ENCODE data around the gene ARID1A.
"Not testable (repeated sequence)": the region's sequence is repeated elsewhere in the genome, so short reads cannot be mapped to it uniquely, and the experiment has no call there.

The ARID1A gene

DNA sequence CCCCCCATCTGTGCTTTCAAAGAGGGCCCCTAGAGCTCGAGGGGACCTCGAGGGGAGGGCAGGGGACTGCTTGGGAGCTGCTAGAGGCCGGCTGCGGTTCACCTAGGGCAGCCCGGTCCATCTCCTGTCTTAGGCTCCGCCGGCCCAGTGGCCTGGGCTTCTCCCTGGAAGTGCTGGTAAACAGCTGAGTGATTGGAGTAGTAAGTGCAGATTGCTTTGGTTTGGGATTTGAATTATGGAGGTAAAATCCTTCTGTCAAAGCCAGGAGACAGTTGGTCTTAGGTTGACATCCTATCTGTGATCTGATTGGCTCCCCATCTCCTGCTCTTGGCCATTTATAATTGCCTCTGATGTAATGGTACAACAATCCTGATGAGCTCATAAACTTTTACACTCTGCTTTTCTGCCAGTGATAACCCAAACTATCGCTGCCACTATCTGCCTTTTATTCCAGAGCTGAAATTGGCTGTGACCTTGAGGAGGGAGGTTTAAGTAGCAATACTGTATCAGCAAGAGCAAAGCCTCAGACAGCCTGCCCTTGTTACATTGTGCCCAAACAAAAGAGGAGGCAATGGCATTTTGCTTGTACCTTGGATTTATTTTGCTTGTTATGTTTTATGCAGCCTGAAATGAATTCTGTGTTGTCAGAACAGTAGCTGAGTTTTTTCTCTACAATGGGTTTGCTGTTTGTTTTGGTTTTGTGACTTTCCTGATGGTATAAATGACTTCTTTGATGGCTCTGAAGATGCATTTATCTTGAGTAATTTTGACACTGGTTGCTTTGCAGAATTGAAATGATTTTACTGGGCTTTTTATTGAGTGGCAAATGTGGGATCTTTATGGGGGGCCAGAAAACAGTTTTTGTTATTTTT, 2.4 kb downstream of the ARID1A start:
- DNase-seq = peak; percentile 51

DNA sequence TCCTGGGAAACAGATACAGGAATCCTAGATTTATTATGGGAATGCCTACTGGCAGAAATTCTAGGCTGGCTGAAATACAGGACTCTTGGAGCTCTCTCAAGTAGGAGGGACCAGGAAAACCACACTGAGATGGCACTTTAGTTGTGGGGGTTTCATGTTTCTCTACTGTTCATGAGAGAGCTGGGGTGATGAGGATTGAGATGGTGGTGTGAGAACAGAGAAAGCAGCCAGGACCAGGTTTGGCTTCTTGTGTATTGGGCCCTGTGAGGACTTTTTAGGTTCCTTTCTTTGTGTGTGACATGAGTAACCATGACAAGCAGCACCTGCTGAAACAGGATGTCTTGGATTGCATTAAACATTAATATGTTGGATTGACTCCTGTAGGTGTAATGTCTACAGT, 4.9 kb downstream of the ARID1A start:
- peak; percentile 40 for DNase-seq

DNA sequence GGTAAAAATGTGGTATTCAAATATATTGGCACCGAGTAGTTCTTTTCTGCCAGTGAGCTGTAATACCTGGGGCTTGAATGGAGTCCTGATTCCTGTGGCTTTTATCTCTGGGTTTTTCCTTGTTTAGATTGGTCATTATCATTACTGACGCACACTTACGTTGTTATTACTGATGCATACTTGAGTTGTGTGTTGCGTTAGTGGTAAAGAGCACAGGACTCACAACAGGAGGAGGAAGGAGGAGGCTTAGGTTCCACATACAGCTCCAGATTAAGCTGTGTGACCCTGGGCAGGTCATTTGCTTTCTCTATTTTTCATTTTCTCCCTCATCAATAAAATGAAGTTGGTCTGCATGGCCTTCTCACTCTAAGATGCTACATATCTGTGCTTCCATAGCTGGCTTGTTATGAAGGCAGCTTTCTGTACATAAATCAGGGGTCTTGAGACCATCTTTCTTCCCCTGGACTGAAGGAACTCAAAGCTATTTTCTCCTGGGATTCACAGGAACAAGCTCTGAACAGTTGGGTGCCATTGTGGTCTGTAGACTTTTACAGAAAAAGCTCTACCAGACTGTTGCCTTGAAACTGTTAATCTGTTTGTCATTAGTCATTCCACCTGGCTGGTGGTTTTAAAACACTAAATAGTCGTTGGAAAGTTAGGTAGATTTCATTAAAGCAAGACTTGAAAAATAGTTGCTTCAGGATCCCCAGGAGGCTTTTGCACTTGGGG, 5.6 kb downstream of the ARID1A start:
- no peak for DNase-seq

DNA sequence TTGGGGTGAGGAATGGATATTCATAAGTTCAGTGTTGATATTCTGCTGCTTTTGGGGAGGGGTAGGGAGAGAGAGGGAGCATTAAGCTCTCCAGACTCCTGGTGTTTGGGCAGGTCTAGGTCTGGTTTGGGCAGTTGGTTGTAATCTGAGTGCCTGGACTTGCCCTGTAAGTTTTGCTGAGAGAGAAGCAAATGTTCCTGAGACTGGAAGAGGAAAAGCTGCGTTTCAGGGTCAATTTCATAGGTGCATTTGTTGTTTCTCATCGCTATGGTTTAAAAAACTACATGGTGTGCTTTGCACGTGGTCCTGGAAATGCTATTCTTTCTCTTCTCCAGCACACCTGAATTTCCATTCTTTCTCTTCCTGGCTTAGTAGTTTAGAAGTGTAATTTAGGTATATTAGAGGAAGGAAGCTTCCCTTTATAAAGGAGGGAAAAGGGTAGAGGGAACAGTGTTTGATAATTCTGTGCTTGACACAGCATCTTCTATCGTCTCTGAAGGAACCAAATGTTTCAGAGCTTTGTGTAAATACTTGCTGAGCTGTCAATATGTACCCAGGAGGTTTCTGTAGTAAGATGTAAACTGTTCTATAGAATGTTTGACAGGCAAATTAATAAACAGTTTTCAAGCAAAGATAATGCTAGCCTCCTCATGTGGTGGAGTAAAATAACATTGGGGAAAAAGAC, 6.3 kb downstream of the ARID1A start:
- DNase-seq = no peak

DNA sequence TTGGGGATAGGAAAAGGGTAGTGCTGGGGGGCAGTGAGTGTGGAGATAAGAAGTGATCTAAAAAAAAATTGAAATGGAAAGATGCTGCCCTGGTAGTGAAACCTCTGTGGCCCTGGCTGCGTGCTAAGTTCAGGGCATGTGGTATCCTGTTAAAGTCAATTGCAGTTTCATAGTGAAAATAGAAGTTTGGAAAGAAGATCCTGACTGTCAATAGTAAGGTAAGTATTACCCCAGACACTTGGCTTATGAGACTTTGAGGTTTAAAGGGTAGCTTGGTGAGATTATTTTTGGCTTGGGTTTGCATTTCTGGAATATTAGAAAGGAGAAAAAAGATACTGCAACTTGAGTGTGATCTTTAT, 6.8 kb downstream of the ARID1A start:
- no peak for DNase-seq

DNA sequence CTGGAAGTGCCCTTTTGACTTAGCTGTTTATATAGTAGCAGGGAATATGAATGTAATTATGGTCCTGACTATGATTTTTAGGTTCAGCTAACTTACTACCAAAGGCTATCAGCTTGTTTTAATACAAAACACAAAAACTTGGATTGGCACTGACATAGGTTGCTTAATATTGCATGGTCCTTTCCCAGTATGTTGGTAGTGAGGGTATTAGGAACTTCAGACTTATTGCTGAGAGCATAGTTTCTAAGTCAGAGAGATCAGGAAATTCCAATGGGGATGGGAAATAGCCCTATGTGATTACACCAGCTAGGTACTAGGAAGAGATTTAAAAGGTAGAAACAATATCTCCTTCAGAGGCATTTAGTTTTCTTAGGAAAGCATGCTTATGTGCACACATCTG, 7.7 kb downstream of the ARID1A start:
- DNase-seq = no peak

DNA sequence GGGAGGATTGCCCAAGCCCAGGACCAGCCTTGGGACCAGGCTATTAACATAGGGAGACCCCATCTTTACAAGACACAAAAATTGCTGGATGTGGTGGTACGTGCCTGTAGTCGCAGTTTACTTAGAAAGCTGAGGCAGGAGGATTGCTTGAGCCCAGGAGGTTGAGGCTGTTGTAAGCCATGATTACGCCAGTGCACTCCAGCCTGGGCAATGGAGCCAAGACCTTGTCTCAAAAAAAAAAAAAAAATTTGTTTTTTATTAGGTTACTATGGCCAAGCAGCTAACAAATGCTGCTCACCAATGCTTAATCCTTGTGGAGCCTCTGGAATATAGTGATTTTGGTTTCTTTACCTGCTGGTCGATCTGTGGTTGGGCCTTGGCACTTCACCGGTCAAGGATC, 8.8 kb downstream of the ARID1A start:
- DNase-seq = no peak

DNA sequence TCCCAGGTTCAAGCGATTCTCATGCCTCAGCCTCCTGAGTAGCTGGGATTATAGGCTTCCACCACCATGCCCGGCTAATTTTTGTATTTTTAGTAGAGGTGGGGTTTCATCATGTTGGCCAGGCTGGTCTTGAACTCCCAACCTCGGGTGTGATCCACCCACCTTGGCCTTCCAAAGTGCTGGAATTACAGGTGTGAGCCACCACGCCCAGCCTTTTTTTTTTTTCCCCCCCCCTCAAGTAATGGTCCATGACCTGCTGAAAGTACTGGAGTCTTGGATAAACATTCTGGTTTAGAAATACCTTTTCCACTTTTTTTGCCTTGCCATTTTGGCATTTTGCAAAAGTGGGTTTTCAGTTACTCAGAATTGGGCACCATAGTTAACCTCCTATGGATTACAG, 9.4 kb downstream of the ARID1A start:
- DNase-seq = not testable (repeated sequence)

DNA sequence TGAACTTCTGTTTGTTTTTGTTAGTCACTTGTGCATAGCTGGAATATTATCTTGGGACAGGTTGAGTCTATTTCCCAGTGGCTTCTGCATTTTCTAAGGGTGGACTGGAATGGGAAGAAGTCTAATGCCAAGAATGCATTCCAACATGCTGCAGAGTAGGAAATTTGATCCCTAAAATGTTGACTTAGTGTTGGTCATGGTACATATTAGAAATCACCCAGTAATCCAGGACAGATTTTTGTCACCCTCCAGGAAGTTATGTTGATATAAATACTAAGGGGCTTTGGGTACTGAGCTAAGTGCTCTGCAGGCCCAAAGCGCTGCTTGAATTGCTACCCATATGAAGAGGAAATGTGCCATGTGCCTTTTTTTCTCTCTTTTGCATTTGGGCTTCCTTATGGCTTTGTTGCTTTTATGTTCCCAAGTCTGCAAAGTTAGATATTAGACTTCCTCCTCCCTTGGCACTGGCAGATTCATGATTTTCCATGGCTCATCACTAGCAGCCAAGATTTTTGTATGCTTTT, 10.0 kb downstream of the ARID1A start:
- no peak for DNase-seq

DNA sequence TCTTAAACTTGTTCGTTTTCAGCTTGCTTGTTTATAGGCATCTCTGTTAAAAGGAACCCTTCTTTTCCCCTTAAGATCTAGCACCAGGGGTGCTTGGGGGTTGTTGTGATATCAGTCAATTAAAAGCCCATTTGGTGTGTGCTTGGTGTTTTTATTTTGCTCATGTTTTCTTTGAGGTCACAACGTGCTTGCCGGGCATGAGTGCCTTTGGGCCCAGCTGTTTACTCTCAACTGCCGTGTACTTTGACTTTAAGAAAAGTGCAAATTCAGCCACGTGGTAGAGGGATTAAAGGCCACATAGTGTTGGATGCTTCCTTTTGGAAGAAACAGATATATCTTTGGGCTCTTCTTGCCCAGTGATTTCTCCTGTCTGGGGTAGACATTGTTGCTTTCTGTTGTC, 10.5 kb downstream of the ARID1A start:
- DNase-seq = no peak

DNA sequence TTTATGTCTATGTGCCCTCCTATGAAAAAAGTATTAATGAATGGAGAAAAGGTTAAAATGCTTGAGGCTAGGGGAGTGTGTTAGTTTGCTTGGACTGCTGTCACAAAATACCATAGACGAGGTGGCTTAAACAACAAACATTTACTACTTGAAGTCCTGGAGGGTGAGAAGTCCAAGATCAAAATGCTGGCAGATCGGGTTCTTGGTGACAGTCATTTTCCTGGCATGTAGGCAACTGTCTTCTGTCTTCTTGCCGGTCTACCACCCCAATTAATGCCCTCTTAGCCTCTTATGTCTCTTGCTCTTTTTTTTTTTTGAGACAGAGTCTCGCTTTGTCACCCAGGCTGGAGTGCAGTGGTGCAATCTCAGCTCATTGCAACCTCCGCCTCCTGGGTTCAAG, 15.0 kb downstream of the ARID1A start:
- no peak for DNase-seq

DNA sequence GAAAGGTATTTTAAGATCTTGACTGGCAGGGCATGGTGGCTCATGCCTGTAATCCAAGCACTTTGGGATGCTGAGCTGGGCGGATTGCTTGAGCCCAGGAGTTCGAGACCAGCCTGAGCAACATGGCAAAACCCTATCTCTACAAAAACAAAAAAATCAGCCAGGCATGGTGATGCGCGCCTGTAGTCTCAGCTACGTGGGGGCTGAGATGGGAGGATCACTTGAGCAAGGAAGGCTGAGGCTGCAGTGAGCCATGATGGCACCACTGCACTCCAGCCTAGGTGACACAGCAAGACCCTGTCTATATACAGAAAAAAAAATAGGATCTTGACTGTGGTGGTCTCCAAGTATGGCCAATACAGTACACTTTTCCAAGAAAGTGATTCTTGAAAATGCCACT, 16.0 kb downstream of the ARID1A start:
- no peak for DNase-seq

DNA sequence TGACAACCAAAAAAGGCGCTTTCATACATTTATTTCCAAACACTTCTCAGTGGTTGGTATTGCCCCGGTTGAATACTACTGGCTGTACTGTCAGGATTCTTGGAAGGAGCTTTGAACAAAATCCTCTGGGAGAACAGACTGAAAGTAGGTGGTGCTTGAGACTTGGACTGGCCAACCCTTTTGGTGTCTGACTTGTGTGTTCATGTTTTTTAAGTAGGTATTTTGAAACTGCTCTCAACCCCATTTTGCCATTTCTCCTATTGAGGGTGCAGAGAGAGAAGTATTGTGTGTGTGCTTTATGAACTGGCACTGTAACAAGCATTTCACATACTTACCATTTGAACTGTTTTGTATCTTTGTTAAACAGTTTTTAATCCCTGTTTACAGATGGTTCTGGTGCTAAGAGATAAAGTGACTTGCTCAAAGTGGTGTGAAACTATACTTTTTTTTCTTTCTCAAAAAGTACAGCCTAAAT, 21.2 kb downstream of the ARID1A start:
- DNase-seq = no peak

DNA sequence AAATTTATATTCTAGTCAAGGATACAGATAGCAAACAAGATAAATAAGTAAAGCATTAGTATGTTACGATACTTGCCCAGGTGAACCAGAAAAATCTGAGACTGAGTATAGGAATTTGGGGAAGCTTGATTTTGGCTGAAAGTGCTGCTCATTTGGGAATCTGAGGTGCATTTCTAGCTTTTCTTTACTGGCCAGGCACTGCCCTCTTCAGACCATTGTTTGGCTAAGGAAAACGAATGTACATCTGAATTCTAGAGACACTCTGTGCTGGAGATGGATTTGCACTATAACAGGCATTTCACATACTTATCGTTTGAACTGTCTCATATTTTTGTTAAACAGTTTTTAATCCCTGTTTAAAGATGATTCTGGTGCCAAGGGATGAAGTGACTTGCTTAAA, 23.4 kb downstream of the ARID1A start:
- no peak for DNase-seq

DNA sequence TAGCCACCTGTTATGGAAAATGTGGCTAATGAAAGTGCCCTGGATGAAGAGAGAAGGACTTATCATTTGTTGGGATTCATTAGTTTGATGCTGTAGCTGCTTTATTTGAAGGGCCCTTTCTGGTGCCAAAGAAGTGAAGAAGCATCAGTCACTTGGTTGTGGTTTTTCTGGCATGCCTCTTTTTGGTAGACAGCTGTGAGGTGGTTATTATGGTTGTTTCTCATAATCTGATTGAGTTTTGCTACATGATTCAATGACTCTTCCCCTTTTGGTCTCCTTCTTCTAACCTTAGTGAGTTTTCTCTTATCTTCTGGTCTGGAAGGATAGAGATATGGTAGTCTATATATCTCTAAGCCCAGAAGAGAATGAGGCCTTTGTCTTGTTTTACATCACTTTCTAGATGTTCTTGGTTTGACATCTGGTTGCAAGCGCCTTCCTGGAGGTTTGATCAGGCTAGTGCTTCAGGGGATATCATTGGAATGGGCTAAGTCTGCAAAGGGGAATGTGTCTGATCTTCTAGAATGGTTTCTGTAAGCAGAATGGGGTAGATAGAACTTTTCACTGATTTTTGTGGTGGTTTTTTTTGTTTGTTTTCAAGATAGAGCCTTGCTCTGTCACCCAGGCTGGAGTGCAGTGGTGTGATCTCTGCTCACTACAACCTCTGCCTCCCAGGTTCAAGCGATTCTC, 26.0 kb downstream of the ARID1A start:
- no peak for DNase-seq

DNA sequence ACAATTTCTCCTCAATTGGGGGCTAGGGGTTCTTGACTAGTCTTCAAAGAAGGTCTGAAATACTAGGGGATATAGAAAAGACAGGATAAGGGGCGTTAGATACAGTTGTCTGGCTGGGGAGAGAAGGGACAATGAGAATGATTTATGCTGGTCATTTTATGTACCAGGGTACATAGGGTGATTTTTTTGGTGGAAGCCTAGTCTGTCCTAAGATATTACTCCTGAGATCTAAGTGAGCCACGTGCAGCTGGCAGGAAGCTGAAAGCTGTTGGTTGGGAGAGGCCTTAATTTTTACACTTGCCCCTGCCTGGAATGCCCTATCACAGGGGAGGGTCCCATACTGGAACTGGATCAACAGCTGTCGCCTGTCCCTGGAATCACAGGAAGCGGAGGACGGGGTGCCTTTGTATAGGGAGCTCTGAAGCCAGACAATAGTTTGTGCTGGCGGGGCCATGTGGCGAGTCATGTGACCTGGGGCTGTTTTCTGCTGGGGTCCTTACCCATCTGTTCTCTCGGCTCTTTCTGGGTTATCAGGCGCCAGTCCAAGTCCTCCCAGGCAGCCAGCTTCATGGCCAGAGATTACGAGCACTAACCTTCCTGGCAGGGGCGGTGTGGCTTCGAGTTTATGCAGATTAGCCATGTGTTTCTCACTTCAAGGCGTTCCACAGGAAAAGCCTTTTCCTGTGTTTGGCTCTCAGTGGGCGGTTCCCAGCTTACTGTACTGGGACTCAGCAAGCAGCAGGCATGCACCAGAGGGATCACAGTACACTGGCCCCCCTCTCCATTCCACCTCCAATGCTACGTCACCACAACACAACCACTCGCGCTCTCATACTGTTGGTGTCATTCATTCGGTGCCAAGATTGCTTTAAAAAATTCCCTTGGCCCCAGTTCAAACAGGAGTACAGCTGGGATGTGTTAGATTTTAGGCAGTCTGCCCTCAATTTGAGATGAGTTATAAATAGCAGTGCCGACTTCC, 27.5 kb downstream of the ARID1A start:
- DNase-seq = peak; percentile 91

DNA sequence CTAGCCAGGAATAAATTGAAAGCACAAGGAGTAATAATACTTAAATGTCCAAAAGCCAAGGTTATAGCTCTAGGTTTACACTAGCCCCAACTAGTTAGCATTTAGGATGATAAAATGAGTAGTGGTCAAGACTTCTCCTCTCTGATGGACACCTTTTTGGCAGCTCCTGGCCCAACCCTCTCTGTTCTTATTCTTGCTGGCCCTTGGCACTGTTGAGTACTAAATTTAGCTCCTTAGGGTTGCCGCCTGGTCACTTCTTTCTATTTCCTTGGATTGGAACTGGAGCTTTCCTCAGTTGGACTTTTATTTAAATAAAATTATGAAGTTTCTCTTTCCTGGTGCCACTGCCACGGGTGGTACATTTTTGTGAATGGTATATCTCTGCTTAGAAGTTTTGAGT, 28.3 kb downstream of the ARID1A start:
- no peak for DNase-seq

DNA sequence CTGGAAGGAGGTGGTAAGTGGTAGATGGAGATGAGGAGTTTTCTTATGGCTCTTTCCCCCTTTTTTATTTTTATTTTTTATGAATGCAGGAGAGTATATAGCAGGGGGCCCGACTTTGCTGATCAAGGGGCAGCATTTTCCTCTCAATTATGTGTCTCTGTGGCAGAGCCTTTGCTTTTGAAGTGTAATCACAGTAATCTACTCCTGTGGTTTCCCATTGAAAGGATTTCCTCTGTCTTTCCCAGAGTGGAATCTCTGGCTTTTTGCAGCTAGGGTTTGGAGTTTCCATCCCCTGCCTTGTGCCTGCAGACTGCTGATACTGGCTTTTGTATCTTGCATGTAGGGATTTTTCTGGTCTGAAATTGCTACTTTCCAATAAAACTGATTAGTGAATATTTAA, 29.1 kb downstream of the ARID1A start:
- DNase-seq = no peak

DNA sequence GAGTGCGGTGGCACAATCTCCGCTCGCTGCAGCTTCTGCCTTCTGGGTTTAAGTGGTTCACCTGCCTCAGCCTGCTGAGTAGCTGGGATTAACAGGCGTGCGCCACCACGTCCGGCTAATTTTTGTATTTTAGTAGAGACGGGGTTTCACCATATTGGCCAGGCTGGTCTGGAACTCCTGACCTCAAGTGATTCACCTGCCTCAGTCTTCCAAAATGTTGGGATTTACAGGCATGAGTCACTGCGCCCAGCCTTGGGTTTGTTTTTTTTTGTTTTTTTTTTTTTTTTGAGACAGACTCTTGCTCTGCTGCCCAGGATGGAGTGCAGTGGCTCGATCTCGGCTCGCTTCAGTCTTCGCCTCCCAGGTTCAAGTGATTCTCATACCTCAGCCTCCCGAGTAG, 30.1 kb downstream of the ARID1A start:
- not testable (repeated sequence) for DNase-seq

DNA sequence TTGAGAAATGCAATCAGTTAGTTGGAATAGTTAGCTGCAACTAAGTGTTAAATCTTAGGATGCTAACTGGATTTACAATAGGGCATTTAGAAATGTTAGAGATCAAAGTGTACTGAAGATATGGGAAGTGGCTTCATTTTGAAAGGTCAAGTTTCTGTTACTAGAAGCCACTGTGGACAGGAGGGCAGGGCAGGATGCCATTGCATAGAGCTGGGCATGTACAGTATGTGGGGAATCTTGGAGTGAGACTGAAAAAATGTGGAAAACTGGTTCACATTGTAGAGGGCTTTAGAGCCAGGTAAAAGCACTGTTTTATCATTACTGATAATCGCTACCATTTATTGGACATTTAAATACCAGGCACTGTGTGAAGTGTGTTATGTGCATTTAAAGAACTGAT, 31.0 kb downstream of the ARID1A start:
- no peak for DNase-seq

DNA sequence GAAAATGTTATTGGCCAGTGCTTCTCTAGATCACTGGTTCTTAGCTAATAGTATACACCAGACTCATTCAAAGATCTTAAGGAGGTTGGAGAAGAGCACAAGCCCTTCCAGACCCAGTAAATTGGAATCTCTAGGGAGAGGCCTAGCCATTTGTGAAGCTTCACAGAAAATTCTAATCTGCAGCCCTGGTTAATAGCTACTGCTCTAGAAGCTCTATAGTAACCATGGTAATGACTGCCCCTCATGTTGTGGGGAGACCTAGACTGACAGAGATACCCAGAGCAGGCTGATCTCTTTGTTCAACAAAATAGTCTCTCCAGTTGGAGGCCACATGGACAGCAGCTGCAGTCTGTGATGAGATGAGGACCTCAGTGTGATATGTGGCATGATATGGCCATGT, 31.7 kb downstream of the ARID1A start:
- no peak for DNase-seq

DNA sequence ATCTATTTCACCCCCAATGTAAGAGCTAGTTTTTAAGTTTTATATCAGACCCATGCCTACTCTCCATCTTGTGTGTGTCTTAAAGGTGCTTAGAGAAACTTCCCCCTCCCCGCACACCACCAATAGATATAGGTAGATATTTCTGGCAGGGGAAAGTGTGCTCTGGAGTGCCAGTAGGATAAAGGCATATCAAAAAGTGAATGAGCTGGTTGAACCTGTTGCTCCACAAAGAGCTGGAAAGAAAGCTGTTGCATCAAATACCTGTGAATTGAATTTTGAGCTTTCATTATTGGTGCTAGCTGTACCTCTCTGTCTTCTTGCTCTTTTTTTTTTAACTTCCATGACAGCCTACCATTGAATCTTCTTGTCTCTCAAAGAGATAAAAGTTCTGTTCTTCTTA, 32.8 kb downstream of the ARID1A start:
- no peak for DNase-seq

All from left hindlimb (tissue), 1 donor.